ENCODE measurements around the gene C2.

GRCh38 chr6:31911826-31912585, 15.5 kb upstream of the C2 start:
- TF ChIP-seq RARB (CRISPR knock-in tag; IDR thresholded peaks at IDR 0.05) (no peak), CREB5 (CRISPR knock-in tag; IDR thresholded peaks at IDR 0.05; ENCODE audit: low read depth) (no peak), ZFP3 (CRISPR knock-in tag; IDR thresholded peaks at IDR 0.05) (no peak), TSHZ2 (CRISPR knock-in tag; IDR thresholded peaks at IDR 0.05) (no peak), ZFP30 (CRISPR knock-in tag; IDR thresholded peaks at IDR 0.05) (no peak), PPARA (CRISPR knock-in tag; IDR thresholded peaks at IDR 0.05; ENCODE audit: borderline replicate concordance) (no peak), GLIS3 (CRISPR knock-in tag; IDR thresholded peaks at IDR 0.05) (no peak), ZC3H10 (CRISPR knock-in tag; IDR thresholded peaks at IDR 0.05) (no peak)

All from SK-N-SH treated with all-trans-retinoic acid at 6 μM for 48 hours (cell line).